Kidney epithelial cell (primary cell): Measurements from ENCODE around the gene ING4. TPM values are rescaled to one million over a fixed set of nuclear protein-coding genes. Genes with fewer than 3 reads are reported as not detected.

Experiments used
- DNase-seq: peaks from one replicate; pipeline ENCODE4 v3.0.0-alpha.2; 2010; ENCODE audit warnings: low read depth
- H3K27me3 ChIP-seq: 2 replicates; pipeline ENCODE4 v1.6.0; 2011; ENCODE audit warnings: low read length; ENCODE audit not compliant: control insufficient read depth, insufficient read depth
- H3K36me3 ChIP-seq: 2 replicates; pipeline ENCODE4 v1.5.1; 2011; ENCODE audit warnings: low read length; ENCODE audit not compliant: control insufficient read depth, insufficient read depth
- H3K4me3 ChIP-seq: 2 replicates; pipeline ENCODE4 v1.5.1; 2011; ENCODE audit warnings: low read depth, mild to moderate bottlenecking, control low read depth, low read length
- CTCF ChIP-seq: IDR thresholded peaks from 2 replicates; pipeline ENCODE4 v1.5.1; 2011; ENCODE audit warnings: mild to moderate bottlenecking, moderate library complexity, low read length, control low read depth, inconsistent platforms; ENCODE audit not compliant: insufficient read depth, poor library complexity, severe bottlenecking
- total RNA-seq: library from RNA; depleted of rRNA; stranded (reverse); fragments of >200 nt; gene quantifications from 2 replicates; pipeline ENCODE4 v1.2.3, GENCODE V29; 2015

ING4 gene
- total RNA-seq, 1 donor from 2014 or later, result 34.1 TPM

- TF ChIP-seq CTCF, result no peak
- Histone ChIP-seq H3K4me3 (no peak overlapping the region), H3K36me3 (no peaks in the 10 kb centered on the region), H3K27me3 (no peaks in the 10 kb centered on the region)
- DNase-seq, result no peak
Measured at GRCh38 chr12:6612247-6612646, 50.7 kb downstream of the ING4 start.

GRCh38 chr12:6608592-6609281 is 54.2 kb downstream of the ING4 start:
- DNase-seq, result no peak
- no peak for TF ChIP-seq CTCF
- Histone ChIP-seq H3K36me3 (peaks cover 1% of the 10 kb centered on the region), H3K4me3 (no peak overlapping the region), H3K27me3 (no peaks in the 10 kb centered on the region)

GRCh38 chr12:6607751-6608591 is 54.9 kb downstream of the ING4 start:
- TF ChIP-seq CTCF, result no peak
- H3K36me3 ChIP-seq, result peaks cover 1% of the 10 kb centered on the region
- H3K4me3 ChIP-seq, result no peak overlapping the region
- DNase-seq, result no peak
- H3K27me3 ChIP-seq, result no peaks in the 10 kb centered on the region

- no peak for TF ChIP-seq CTCF
- DNase-seq, result no peak
- peak overlapping the region; percentile 89 for H3K4me3 ChIP-seq
Measured at GRCh38 chr12:6606331-6607131, 56.4 kb downstream of the ING4 start.

GRCh38 chr12:6605421-6606330 is 57.2 kb downstream of the ING4 start:
- peak overlapping the region; percentile 89 for H3K4me3 ChIP-seq
- no peaks in the 10 kb centered on the region for H3K27me3 ChIP-seq
- TF ChIP-seq CTCF, result peak; percentile 4
- H3K36me3 ChIP-seq, result peaks cover 6% of the 10 kb centered on the region
- no peak for DNase-seq

More at GRCh38 chr12:6606331-6607131, 56.4 kb downstream of the ING4 start:
- H3K27me3 ChIP-seq, result no peaks in the 10 kb centered on the region
- H3K36me3 ChIP-seq, result peaks cover 3% of the 10 kb centered on the region
